Esophagus squamous epithelium (tissue), 4 donors: ENCODE results near the gene SLC25A48.

Source experiments
- POLR2A ChIP-seq, 4 donors: fragments of 450-650 bp; IDR thresholded peaks; one replicate each; pipeline ENCODE4 v1.6.1; 2017; ENCODE audit warnings: antibody characterized with exemption in 4 of 4, mild to moderate bottlenecking in 4 of 4, moderate library complexity in 3 of 4
- TF ChIP-seq, protein P1 (sequence below), 6 experiments: fragments of 450-650 bp in 4 of 6; fragments of 200-600 bp in 2 of 6; sonication (generic) in 2 of 6; IDR thresholded peaks; one replicate each; pipeline ENCODE4 v1.5.1; 2016 to 2019; ENCODE audit warnings: antibody characterized with exemption in 6 of 6, mild to moderate bottlenecking in 4 of 6, moderate library complexity in 4 of 6

DNA sequence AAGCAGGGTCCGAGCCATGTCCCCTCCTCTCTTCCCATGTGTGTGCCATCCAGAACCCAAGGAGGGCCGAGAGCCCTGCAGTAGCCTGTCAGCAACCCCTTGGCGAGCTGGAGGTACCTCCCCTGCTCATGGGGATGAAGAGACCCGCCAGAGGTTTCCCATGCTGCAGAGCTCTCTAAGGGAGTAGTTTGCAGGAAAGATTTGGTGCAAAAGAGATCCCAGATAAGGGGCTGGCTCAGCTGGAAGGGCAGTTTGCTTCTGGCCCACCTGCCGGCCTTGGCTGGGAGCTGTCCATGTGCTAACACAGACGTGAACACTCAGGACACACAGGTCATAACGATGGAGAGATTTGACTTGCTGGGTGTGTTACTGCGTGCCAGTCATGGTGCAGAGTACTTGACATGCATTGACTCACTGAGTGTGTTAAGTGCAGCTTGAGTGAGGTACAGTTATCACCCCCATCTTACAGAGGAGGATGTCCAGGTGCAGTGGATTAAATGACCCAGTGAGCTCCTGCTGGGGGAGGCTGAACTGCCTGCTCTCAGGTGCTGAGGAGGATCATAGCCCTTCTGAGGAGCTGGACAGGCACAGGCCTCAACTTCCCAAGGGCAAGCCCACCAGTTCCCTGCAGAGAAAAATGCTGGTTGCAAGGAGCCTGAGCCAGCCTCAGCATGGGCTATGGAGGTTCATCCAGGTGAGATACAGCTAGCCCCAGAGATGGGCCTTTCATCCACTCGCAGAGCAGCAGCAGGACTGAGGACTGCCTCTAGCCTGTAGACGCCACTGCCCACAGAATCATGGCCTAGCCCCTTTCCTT lies 6.3 kb upstream of the SLC25A48 start:
- TF ChIP-seq, protein P1, sequence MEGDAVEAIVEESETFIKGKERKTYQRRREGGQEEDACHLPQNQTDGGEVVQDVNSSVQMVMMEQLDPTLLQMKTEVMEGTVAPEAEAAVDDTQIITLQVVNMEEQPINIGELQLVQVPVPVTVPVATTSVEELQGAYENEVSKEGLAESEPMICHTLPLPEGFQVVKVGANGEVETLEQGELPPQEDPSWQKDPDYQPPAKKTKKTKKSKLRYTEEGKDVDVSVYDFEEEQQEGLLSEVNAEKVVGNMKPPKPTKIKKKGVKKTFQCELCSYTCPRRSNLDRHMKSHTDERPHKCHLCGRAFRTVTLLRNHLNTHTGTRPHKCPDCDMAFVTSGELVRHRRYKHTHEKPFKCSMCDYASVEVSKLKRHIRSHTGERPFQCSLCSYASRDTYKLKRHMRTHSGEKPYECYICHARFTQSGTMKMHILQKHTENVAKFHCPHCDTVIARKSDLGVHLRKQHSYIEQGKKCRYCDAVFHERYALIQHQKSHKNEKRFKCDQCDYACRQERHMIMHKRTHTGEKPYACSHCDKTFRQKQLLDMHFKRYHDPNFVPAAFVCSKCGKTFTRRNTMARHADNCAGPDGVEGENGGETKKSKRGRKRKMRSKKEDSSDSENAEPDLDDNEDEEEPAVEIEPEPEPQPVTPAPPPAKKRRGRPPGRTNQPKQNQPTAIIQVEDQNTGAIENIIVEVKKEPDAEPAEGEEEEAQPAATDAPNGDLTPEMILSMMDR (IDR thresholded peaks at IDR 0.05), result no peak
- no peak for TF ChIP-seq POLR2A (IDR thresholded peaks at IDR 0.05)
